K562 (cell line): ENCODE results near the gene KCNK4. TPM values are rescaled to one million over a fixed set of nuclear protein-coding genes. Genes with fewer than 3 reads are reported as not detected.

Experiments used
- ATAC-seq: fragments of 200-7000 bp; cut with Tn5 transposase; 3 replicates; pipeline ENCODE4 v1.9.1; 2020; ENCODE audit warnings: moderate library complexity
- BruUV-seq: library from RNA; stranded (reverse); fragments of 400-500 nt; replicated peaks from 2 replicates; lab custom pipeline; 2021; lab: Mats Ljungman, UMichigan
- CTCF ChIA-PET: fragments of 300-600 bp; formaldehyde crosslinking; extraction: SDS; loops from one replicate; lab custom pipeline; 2021; ENCODE audit warnings: low intra/inter-chr PET ratio; lab: Yijun Ruan, JAX
- POLR2A ChIA-PET: fragments of 300-600, 350-650 bp; sonication (Branson Sonifier 250); formaldehyde crosslinking; extraction: SDS; loops from one replicate; lab custom pipeline; 2021; ENCODE audit warnings: antibody characterized with exemption, inconsistent platforms; lab: Yijun Ruan, JAX
- DNase-seq, 4 experiments: peaks; one replicate each; pipeline versions ENCODE4 v3.0.0 to v3.0.0-alpha.2; 2011 to 2018; ENCODE audit warnings: low spot score in 3 of 4, mixed read lengths in 3 of 4; ENCODE audit errors: extremely low read depth in 1 of 4
- FAIRE-seq: peaks from 2 replicates; lab custom pipeline; 2011; peaks lifted over from hg19 to GRCh38; lab: Jason Lieb, UNC
- H2AFZ ChIP-seq: 2 replicates; pipeline ENCODE4 v1.6.0; 2011; ENCODE audit warnings: low read depth, low read length, control low read depth, inconsistent platforms
- H3K27ac ChIP-seq: fragments of 200-600 bp; 3 replicates; pipeline ENCODE4 v1.8.0; 2011; ENCODE audit warnings: low read depth, mild to moderate bottlenecking, control low read depth, inconsistent platforms, low read length, moderate library complexity, mixed read lengths; ENCODE audit errors: extremely low read depth
- H3K27me3 ChIP-seq, 2 experiments: fragments of 300-600 bp in 1 of 2; 2 replicates in 1 of 2; 3 replicates in 1 of 2; pipeline versions ENCODE4 v1.6.0 to v1.8.0; 2011; ENCODE audit warnings: inconsistent platforms in 2 of 2, low read length in 2 of 2, mild to moderate bottlenecking in 1 of 2, mixed read lengths in 1 of 2, moderate library complexity in 1 of 2; ENCODE audit not compliant: control insufficient read depth in 2 of 2, insufficient read depth in 2 of 2
- H3K36me3 ChIP-seq: fragments of 300-600 bp; 3 replicates; pipeline ENCODE4 v1.8.0; 2011; ENCODE audit warnings: mild to moderate bottlenecking, low read length, inconsistent platforms; ENCODE audit not compliant: control insufficient read depth, insufficient read depth
- H3K4me1 ChIP-seq, 2 experiments: fragments of 200-600 bp in 1 of 2; replicated peaks in 1 of 2; 2 replicates in 1 of 2; 3 replicates in 1 of 2; pipeline versions ENCODE4 v1.5.1 to v1.8.0; 2011; ENCODE audit warnings: inconsistent platforms in 2 of 2, low read length in 2 of 2, mild to moderate bottlenecking in 1 of 2, mixed read lengths in 1 of 2, moderate library complexity in 1 of 2; ENCODE audit not compliant: control insufficient read depth in 2 of 2, insufficient read depth in 2 of 2
- H3K4me2 ChIP-seq: 2 replicates; pipeline ENCODE4 v1.6.1; 2011; ENCODE audit warnings: low read length, control low read depth, inconsistent platforms, mixed read lengths; ENCODE audit not compliant: insufficient read depth
- H3K4me3 ChIP-seq: fragments of 200-600 bp; sonication (generic), shearing (Covaris generic); 2 replicates; pipeline ENCODE4 v1.5.1; 2016; ENCODE audit warnings: control low read depth, inconsistent platforms
- H3K79me2 ChIP-seq: fragments of 200-600 bp; 3 replicates; pipeline ENCODE4 v1.8.0; 2011; ENCODE audit warnings: low read length, inconsistent platforms; ENCODE audit not compliant: control insufficient read depth, insufficient read depth
- H3K9ac ChIP-seq, 2 experiments: 2 replicates each; pipeline versions ENCODE4 v1.6.0 to v1.6.1; 2011; ENCODE audit warnings: low read depth in 2 of 2, low read length in 2 of 2, control low read depth in 1 of 2, inconsistent platforms in 1 of 2, mild to moderate bottlenecking in 1 of 2, mixed read lengths in 1 of 2; ENCODE audit not compliant: insufficient read depth in 1 of 2
- H3K9me1 ChIP-seq: one replicate; pipeline ENCODE4 v1.6.0; 2011; ENCODE audit warnings: inconsistent platforms, mild to moderate bottlenecking, low read length, moderate library complexity; ENCODE audit not compliant: control insufficient read depth, insufficient read depth
- H3K9me3 ChIP-seq: replicated peaks from 2 replicates; pipeline ENCODE4 v1.5.1; 2011; ENCODE audit warnings: low read depth, low read length, inconsistent platforms; ENCODE audit not compliant: control insufficient read depth, insufficient read depth
- H4K20me1 ChIP-seq: replicated peaks from 2 replicates; pipeline ENCODE4 v1.6.1; 2011; ENCODE audit warnings: low read length, inconsistent platforms, mixed read lengths; ENCODE audit not compliant: control insufficient read depth, insufficient read depth
- CHD2 ChIP-seq: IDR thresholded peaks from 2 replicates; pipeline ENCODE4 v1.6.1; 2011; ENCODE audit warnings: low read depth, low read length
- CUX1 ChIP-seq: fragments of 200-800 bp; sonication (Bioruptor generic); IDR thresholded peaks from 2 replicates; pipeline ENCODE4 v1.6.1; 2016; ENCODE audit warnings: missing genetic modification characterization, missing compliant biosample characterization
- KDM5B ChIP-seq: fragments of 200-600 bp; sonication (generic); IDR thresholded peaks from 2 replicates; pipeline ENCODE4 v1.6.1; 2012; ENCODE audit warnings: low read depth, mild to moderate bottlenecking, moderate library complexity, low read length, control low read depth, inconsistent platforms; ENCODE audit not compliant: insufficient replicate concordance
- MTA3 ChIP-seq: fragments of 450-650 bp; formaldehyde crosslinking; IDR thresholded peaks from 2 replicates; pipeline ENCODE4 v1.6.1; 2017; ENCODE audit warnings: mild to moderate bottlenecking, borderline replicate concordance
- XRCC5 ChIP-seq: fragments of 200-400 bp; formaldehyde crosslinking; IDR thresholded peaks from 2 replicates; pipeline ENCODE4 v1.6.1; 2017; ENCODE audit warnings: low read depth, mild to moderate bottlenecking, low read length
- YY1 ChIP-seq, 3 experiments: IDR thresholded peaks; 2 replicates each; pipeline ENCODE4 v1.6.1; 2011; ENCODE audit warnings: low read length in 2 of 3, mild to moderate bottlenecking in 2 of 3, moderate library complexity in 2 of 3, borderline replicate concordance in 1 of 3, control low read depth in 1 of 3, low read depth in 1 of 3; ENCODE audit not compliant: insufficient read depth in 3 of 3, insufficient replicate concordance in 2 of 3, control insufficient read depth in 1 of 3, insufficient read length in 1 of 3; ENCODE audit errors: extremely low read depth in 1 of 3
- ZNF217 ChIP-seq: sonication (generic); formaldehyde crosslinking; IDR thresholded peaks from 2 replicates; pipeline ENCODE4 v1.8.0; 2022; ENCODE audit warnings: mild to moderate bottlenecking, missing genetic modification reagents
- WGBS: fragments of 100-300 bp; shearing (Covaris generic); methylation state at CpG from one replicate; pipeline ENCODE4 v1.1.6; 2016; ENCODE audit warnings: low coverage, mixed read lengths; ENCODE audit not compliant: insufficient coverage; ENCODE audit errors: missing lambda C conversion rate; 5-methylcytosine and 5-hydroxymethylcytosine counted together
- in situ Hi-C: fragments of 300-500 bp; cut with MboI; formaldehyde crosslinking; loops from 4 replicates; pipeline ENCODE4 v1.15.0; 2018; ENCODE audit warnings: inconsistent platforms, mixed read lengths
- intact Hi-C: fragments of 100-400 bp; cut with micrococcal nuclease; formaldehyde crosslinking; loops from 2 replicates; pipeline ENCODE4 v1.14.2; 2022
- polyA plus RNA-seq, 8 experiments: library from polyadenylated mRNA; depleted of rRNA in 4 of 8; stranded (reverse) in 5 of 8; unstranded in 3 of 8; fragments of >200 nt; fragmentation: Nextera tagmentation in 2 of 8; fragmentation: Illumina TruSeq in 1 of 8; extraction: Ambion mirVana in 2 of 8; extraction: Trizol in 1 of 8; gene quantifications; 2 replicates each; pipeline versions ENCODE4 v1.2.1 to v1.2.3, GENCODE V29; 2011 to 2014; ENCODE audit warnings: inconsistent platforms in 1 of 8, missing spikeins in 1 of 8
- total RNA-seq, 7 experiments: library from RNA; depleted of rRNA in 6 of 7; stranded (reverse); fragments of >200 nt in 6 of 7; fragmentation: Illumina TruSeq in 2 of 7; extraction: Trizol in 2 of 7; gene quantifications; 2 replicates each; pipeline versions ENCODE4 v1.2.1 to v1.2.3, GENCODE V29; 2011 to 2021; ENCODE audit warnings: low replicate concordance in 1 of 7
- TF ChIP-seq, protein P1 (sequence below): sonication (generic); formaldehyde crosslinking; IDR thresholded peaks from 2 replicates; pipeline ENCODE4 v1.8.0; 2022; ENCODE audit warnings: mild to moderate bottlenecking, missing genetic modification reagents
- TF ChIP-seq, protein P2 (sequence below): fragments of 250-450 bp; sonication (Bioruptor Pico); IDR thresholded peaks from 2 replicates; pipeline ENCODE4 v1.4.0; 2020; ENCODE audit warnings: mild to moderate bottlenecking, moderate library complexity, borderline replicate concordance

KCNK4 gene
- total and polyA plus RNA-seq, 9 of the 15 experiments (the other 6 are each of a cell fraction or from before 2014, with no cell fraction given), result not detected

GRCh38 chr11:64341851-64342791 is 51.0 kb downstream of the KCNK4 start:
- ATAC-seq, result peak; percentile 95
- no peak for FAIRE-seq
- H3K79me2 ChIP-seq, result no peaks in the 10 kb centered on the region
- no peaks in the 10 kb centered on the region for H3K9me3 ChIP-seq
- H4K20me1 ChIP-seq, result no peaks in the 10 kb centered on the region; the same call in 1 of the 2 replicates
- H3K9ac ChIP-seq, result peak overlapping the region; percentile 56 to 84
- peak overlapping the region; percentile 77 for H2AFZ ChIP-seq
- no peaks in the 10 kb centered on the region for H3K27me3 ChIP-seq
- POLR2A ChIA-PET, result interaction anchor here (0.6 to 2.6 kb wide), 12 partner anchors 11 to 523 kb away, joined by 3 to 20 read pairs (median 3); partner anchors contain the start of genes PRDX5 and TRMT112
- CTCF ChIA-PET, result interaction anchor here (0.6 to 2.0 kb wide), 3 partner anchors 14 to 1229 kb away, joined by 4 to 8 read pairs (median 4); partner anchors contain the start of genes PRDX5 and TRMT112
- intact Hi-C loops, result loop anchor here (2.0 kb wide), 1 partner anchor 37 kb away; the partner anchor contains the start of gene ESRRA
- H3K4me1 ChIP-seq, result peaks cover 26 to 54% of the 10 kb centered on the region in 2 experiments; a peak in 4 of 5 replicates
- peak overlapping the region; percentile 54 for H3K27ac ChIP-seq
- H3K9me1 ChIP-seq, result no peaks in the 10 kb centered on the region
- WGBS, result 18% methylated on average over 49 of the region's 55 CpGs
- H3K4me3 ChIP-seq, result peak overlapping the region; percentile 39
- no TSS peak for BruUV-seq
- no peaks in the 10 kb centered on the region for H3K36me3 ChIP-seq
- in situ Hi-C loops, result no loop called here
- H3K4me2 ChIP-seq, result peak overlapping the region; percentile 51
- DNase-seq, result peak; percentile 95 to 97 (median 96)
- TF ChIP-seq YY1 (IDR thresholded peaks at IDR 0.05; ENCODE audit: borderline replicate concordance in 1 of 3, control insufficient read depth in 1 of 3, extremely low read depth in 1 of 3, insufficient read depth in 3 of 3, insufficient read length in 1 of 3, insufficient replicate concordance in 2 of 3, low read depth in 1 of 3, low read length in 2 of 3), result peak in 1 of 3 experiments; percentile 55
- TF ChIP-seq ZNF217 (CRISPR knock-in tag), result no peak
- TF ChIP-seq, protein P1, sequence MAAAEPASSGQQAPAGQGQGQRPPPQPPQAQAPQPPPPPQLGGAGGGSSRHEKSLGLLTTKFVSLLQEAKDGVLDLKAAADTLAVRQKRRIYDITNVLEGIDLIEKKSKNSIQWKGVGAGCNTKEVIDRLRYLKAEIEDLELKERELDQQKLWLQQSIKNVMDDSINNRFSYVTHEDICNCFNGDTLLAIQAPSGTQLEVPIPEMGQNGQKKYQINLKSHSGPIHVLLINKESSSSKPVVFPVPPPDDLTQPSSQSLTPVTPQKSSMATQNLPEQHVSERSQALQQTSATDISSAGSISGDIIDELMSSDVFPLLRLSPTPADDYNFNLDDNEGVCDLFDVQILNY, result no peak
- peak; percentile 74 for TF ChIP-seq KDM5B
- 0 out of 2 replicates have a peak, but pooled peaks have one; percentile 44 for TF ChIP-seq CHD2
- 0 out of 2 replicates have a peak, but pooled peaks have one; percentile 50 for TF ChIP-seq XRCC5
- TF ChIP-seq MTA3, result peak; percentile 80
- no peak for TF ChIP-seq CUX1
- TF ChIP-seq, protein P2, sequence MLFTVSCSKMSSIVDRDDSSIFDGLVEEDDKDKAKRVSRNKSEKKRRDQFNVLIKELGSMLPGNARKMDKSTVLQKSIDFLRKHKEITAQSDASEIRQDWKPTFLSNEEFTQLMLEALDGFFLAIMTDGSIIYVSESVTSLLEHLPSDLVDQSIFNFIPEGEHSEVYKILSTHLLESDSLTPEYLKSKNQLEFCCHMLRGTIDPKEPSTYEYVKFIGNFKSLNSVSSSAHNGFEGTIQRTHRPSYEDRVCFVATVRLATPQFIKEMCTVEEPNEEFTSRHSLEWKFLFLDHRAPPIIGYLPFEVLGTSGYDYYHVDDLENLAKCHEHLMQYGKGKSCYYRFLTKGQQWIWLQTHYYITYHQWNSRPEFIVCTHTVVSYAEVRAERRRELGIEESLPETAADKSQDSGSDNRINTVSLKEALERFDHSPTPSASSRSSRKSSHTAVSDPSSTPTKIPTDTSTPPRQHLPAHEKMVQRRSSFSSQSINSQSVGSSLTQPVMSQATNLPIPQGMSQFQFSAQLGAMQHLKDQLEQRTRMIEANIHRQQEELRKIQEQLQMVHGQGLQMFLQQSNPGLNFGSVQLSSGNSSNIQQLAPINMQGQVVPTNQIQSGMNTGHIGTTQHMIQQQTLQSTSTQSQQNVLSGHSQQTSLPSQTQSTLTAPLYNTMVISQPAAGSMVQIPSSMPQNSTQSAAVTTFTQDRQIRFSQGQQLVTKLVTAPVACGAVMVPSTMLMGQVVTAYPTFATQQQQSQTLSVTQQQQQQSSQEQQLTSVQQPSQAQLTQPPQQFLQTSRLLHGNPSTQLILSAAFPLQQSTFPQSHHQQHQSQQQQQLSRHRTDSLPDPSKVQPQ, result no peak
